HG03575 (cell line): ENCODE measurements around the gene RAPGEF1.
"Not testable (repeated sequence)": the region's sequence is repeated elsewhere in the genome, so short reads cannot be mapped to it uniquely, and the experiment has no call there.

Experiments
- ATAC-seq: cut with Tn5 transposase; IDR thresholded peaks from one replicate; pipeline ENCODE4 v1.9.1; 2021; ENCODE audit not compliant: unreplicated experiment, insufficient number of reproducible peaks, low FRiP score; ENCODE audit errors: extremely low read depth

The RAPGEF1 gene

GRCh38 chr9:131712151-131712716, 27.6 kb downstream of the RAPGEF1 start:
- no peak for ATAC-seq

DNA sequence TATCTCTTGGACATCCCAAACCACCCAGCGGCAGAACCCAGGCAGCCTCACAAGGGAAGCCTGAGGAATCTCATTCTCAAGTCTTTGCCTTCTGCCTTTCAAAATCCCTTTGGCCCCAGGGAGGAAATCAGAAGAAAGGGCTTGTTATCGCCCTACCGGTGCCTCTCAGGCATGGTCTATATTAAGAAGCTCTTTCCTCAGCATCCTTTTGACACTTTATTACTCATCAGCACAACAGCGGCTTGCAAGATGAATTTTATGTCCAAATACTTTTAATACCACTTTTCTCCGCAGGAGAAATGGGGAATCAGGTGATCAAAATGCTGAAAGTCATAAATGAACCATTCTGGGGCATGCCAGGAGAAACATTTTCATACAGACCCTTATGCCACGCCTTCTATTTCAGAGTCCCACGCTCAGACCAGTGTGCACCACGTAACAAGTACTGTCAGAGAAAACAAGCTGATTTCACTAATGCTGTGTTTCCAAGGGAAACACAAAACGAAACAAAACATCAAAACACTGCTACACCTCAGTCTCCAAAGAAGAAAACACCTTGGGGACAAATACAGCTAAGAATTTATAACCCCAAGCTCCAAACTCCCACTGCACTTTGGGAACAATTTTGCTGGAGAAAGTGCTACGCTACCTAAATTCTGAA, 30.0 kb downstream of the RAPGEF1 start:
- no peak for ATAC-seq

DNA sequence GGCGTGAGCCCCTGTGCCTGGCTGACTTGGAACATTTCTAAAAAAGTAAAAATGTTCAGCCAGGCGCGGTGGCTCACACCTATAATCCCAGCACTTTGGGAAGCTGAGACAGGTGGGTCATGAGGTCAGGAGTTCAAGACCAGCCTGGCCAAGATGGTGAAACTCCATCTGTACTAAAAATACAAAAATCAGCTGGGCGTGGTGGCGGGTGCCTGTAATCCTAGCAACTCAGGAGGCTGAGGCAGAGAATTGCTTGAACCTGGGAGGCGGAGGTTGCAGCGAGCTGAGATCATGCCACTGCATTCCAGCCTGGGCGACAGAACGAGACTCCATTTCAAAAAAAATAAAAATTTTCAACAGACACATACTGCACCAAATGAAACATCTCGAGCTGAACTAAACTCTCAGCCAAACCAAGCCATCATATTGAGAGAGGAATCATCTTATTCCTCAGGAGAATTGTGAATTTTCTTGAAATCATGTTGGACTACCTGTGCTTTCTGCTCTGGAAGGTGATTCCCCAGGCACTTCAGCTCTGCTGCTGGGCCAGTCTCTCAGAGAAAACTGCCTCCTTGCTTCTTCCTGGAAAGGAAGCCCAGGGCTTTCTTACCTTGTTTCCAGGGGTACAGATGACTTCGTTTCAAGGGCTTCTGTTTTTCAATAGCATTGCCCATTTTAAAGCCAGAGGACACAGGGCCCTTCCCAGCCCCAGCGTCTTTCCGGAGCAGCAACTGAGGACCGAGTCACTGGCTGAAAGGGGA, 30.7 kb downstream of the RAPGEF1 start:
- not testable (repeated sequence) for ATAC-seq

DNA sequence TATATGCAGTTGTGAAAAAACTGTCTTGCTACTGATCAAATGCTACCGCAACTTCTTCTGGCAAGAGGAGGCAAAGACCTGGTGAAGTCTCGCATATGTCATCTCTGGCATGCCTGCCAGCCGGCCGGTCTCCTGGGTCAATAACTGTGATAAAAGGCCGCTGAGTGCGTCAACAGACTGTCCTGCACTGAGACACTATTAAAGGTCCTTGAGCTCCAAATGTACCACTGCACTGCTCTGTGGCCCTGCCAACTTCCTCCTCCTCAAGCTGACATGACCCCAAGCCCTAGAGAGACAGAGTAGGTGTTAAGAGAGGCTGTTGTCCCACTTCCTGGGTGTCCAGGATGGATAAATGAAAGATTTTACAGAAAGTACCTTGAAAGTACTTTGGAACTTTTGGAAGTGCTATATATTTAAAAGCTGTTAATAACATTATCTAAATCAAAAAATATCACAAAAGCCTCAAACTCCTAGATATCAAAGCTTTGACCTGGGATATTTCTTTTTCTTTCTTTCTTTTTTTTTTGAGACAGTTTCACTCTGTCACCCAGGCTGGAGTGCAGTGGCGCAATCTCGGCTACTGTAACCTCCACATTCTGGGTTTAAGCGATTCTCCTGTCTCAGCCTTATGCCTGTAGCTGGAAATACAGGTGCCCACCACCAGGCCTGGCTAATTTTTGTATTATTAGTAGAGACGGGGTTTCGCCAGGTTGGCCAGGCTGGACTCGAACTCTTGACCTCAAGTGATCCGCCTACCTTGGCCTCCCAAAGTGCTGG, 31.5 kb downstream of the RAPGEF1 start:
- ATAC-seq: no peak

DNA sequence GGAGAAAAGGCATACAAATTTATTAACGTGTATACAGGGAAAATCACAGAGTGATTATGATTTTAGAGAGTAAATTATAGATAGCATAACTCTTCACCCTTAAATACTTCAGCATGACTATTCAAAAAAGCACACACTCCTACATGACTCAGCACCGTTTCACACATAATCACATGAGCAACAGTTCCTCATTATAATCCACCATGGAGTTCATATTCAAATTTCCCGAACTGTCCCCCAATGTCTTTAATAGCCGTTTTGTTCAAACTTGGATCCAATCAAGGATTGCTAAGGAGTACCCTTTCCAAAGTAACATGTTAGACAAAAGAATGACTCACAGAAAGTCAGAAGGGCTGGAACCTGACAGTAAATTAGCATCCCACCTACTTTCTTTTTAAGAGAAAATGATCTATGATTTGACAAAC, 32.1 kb downstream of the RAPGEF1 start:
- no peak for ATAC-seq

DNA sequence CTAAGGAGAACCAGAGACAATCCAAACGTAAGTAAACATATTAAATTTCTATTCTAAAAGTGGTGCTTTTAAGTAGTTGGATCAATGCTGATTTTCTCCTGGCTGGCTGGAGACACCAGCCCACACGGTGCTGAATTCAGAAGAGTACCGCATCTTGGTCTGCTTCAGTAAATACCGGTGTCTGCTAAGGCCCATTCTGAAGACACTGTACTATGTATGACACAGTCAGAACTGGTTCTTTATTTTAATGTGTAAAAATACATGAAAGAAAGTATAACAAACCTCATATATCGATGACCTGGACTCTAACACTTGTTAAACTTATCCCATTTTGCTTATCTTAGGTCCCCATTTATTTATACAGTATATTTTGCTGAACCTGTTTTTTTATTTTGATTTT, 32.8 kb downstream of the RAPGEF1 start:
- no peak for ATAC-seq

DNA sequence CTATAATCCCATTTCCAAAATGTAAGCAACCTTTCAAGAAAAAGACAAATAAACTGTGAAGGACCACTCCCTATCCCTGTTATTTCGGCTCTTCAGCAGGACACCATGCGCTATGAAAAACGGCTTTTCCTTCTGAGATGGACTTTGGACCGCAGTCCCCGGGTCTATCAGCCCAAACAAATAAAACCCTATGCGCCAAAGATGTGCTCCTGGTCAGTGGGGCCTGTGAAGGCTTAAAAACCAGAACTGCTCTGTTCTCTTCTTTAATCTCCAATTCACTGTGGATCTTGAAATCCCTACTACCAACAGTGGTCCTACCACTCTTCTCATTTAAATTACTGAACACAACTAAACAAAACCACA, 33.3 kb downstream of the RAPGEF1 start:
- no peak for ATAC-seq

DNA sequence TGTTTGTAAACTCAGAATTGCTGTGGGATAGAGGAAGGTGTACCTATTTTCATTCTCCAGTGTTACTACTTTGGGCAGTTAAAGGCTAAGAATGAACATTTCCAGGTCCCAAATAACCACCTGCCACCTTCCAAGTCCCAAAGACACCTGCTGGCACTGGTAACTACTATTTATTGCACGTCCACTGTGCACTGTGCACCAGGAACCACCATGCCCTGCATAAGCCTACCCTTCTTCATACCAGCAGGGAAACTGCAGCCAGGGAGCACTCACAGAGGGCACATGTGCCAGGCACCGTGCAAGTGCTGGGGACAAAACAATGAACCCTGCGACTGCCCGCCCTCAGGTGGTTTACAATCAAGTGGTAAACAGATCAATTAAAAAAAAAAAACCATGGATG, 34.9 kb downstream of the RAPGEF1 start:
- ATAC-seq: no peak

GRCh38 chr9:131704141-131704983, 35.5 kb downstream of the RAPGEF1 start:
- no peak for ATAC-seq

- no peak for ATAC-seq
These were observed 36.2 kb downstream of the RAPGEF1 start for GRCh38 chr9:131703697-131704096.

DNA sequence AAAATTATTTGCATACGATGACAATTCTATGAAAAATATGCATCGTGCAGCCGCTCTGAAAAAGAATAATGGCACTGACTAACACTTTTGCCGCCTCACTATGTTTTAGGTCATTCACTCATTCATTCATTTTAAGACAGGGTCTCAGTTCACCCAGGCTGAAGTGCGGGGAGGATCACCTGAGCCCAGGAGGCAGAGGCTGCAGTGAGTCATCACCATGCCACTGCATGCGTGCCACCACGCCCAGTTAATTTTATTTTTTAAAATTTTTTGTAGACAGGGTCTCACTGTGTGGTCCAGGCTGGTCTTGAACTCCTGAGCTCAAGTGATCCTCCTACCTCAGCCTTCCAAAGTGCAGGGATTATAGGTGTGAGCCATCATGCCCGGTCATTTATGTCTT, 37.0 kb downstream of the RAPGEF1 start:
- no peak for ATAC-seq

- no peak for ATAC-seq
These were observed 38.0 kb downstream of the RAPGEF1 start for GRCh38 chr9:131701789-131702337.

DNA sequence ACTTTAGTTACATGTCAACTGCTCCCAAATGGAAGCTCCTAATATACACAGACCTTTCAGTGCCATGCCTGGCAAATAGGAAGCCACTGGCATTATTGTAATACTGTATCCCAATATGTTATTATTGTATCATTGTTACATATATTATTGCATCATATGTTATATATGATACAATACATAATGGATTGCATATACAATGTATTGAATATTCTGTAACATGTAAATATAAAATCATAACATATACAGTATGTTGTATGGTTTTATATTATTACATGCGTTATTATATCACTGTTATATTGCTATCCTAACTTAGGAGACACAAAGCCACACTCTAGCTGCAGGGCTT, 38.5 kb downstream of the RAPGEF1 start:
- no peak for ATAC-seq

GRCh38 chr9:131700765-131701435, 39.0 kb downstream of the RAPGEF1 start:
- ATAC-seq: no peak

DNA sequence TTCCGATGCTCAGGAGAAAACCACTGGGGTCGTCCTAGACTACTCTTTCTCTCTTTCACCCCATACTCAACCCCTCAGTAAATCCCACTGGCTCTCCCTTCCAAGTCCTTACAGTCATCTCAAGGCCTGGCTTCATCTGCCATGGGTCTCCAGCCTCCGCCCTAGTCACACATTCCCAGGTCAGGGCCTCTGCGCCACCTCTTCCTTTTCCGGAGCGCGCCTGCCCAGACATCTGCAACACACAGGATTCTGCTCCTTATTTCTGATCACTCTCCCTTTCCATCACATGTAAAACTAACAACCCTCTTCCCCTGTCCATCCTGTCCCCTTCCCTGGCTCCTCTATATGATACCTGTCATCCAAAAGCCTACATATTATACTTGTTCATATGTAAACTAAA, 39.8 kb downstream of the RAPGEF1 start:
- ATAC-seq: no peak

GRCh38 chr9:131698618-131698985, 41.3 kb downstream of the RAPGEF1 start:
- ATAC-seq: no peak

- no peak for ATAC-seq
These were observed 41.8 kb downstream of the RAPGEF1 start for GRCh38 chr9:131697908-131698617.

DNA sequence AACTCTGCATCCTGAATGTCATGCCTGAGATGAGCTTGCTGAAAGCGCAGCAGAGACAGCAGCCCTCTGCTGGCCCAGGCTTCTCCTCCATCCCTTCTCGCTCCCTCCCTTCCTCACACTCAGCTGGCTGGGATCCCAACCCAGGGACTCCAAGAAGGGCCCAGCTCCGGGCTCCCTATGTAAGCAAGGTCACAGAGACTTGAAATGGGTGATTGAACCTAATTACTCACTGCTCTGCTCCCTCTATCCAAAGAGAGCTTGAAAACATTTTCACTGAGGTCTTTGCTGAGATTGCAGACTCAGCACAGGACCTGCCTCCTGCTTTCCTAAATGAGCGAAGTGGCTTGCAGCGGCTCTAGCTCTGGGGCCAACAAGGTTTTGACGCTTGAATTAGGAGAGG, 42.8 kb downstream of the RAPGEF1 start:
- ATAC-seq: no peak
